Cardiac fibroblast (primary cell): ENCODE measurements around the gene SFMBT2.

Source experiments
- DNase-seq, 2 donors: peaks; one replicate each; pipeline versions ENCODE4 v3.0.0 to v3.0.0-alpha.2; 2010; ENCODE audit warnings: low read depth in 2 of 2
- H3K4me3 ChIP-seq, 2 donors: replicated peaks in 1 of 2; 1 replicate in 1 of 2; 2 replicates in 1 of 2; pipeline ENCODE4 v1.5.1; 2011; ENCODE audit warnings: low read depth in 2 of 2, low read length in 2 of 2, mild to moderate bottlenecking in 2 of 2, moderate library complexity in 1 of 2
- CTCF ChIP-seq: IDR thresholded peaks from one replicate; pipeline ENCODE4 v1.5.1; 2011; ENCODE audit warnings: low read depth, mild to moderate bottlenecking, low read length, inconsistent platforms

SFMBT2 gene

GRCh38 chr10:7410862-7411670 is at the start of gene SFMBT2:
SFMBT2 (minus strand) TSS chr10:7411034; CDS start chr10:7381898, 29,136 bp downstream.
- no peak for TF ChIP-seq CTCF
- DNase-seq: peak; percentile 58 to 84
- peak within 1 kb of the TSS; percentile 52 to 80 for H3K4me3 ChIP-seq

GRCh38 chr10:7460006-7460405 is 49.2 kb upstream of the SFMBT2 start:
- H3K4me3 ChIP-seq: no peak overlapping the region
- no peak for TF ChIP-seq CTCF
- DNase-seq: no peak

- no peak for TF ChIP-seq CTCF
- no peak overlapping the region for H3K4me3 ChIP-seq
- peak; percentile 1 to 34 for DNase-seq
Observed at GRCh38 chr10:7458556-7458955, 47.7 kb upstream of the SFMBT2 start.

GRCh38 chr10:7457478-7458316 is 46.9 kb upstream of the SFMBT2 start:
- no peak overlapping the region for H3K4me3 ChIP-seq
- TF ChIP-seq CTCF: no peak
- DNase-seq: no peak

GRCh38 chr10:7449063-7449695 is 38.3 kb upstream of the SFMBT2 start:
- no peak for DNase-seq
- no peak overlapping the region for H3K4me3 ChIP-seq
- no peak for TF ChIP-seq CTCF

- DNase-seq: no peak
- no peak overlapping the region for H3K4me3 ChIP-seq
- no peak for TF ChIP-seq CTCF
Observed at GRCh38 chr10:7445474-7446185, 34.8 kb upstream of the SFMBT2 start.
